ENCODE measurements around the gene BANF2.

- TF ChIP-seq, protein P1, sequence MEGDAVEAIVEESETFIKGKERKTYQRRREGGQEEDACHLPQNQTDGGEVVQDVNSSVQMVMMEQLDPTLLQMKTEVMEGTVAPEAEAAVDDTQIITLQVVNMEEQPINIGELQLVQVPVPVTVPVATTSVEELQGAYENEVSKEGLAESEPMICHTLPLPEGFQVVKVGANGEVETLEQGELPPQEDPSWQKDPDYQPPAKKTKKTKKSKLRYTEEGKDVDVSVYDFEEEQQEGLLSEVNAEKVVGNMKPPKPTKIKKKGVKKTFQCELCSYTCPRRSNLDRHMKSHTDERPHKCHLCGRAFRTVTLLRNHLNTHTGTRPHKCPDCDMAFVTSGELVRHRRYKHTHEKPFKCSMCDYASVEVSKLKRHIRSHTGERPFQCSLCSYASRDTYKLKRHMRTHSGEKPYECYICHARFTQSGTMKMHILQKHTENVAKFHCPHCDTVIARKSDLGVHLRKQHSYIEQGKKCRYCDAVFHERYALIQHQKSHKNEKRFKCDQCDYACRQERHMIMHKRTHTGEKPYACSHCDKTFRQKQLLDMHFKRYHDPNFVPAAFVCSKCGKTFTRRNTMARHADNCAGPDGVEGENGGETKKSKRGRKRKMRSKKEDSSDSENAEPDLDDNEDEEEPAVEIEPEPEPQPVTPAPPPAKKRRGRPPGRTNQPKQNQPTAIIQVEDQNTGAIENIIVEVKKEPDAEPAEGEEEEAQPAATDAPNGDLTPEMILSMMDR (conservative IDR thresholded peaks at IDR 0.05; ENCODE audit: low read depth, low read length): no peak
- no peak for TF ChIP-seq EZH2phosphoT487 (IDR thresholded peaks at IDR 0.05; ENCODE audit: borderline replicate concordance, low read length)
These were observed 34.1 kb downstream of the BANF2 start for GRCh38 chr20:17733767-17734304.

All from PC-3 (cell line).